Measurements from ENCODE around the gene SPINK5.

SPINK5 gene, protein sequence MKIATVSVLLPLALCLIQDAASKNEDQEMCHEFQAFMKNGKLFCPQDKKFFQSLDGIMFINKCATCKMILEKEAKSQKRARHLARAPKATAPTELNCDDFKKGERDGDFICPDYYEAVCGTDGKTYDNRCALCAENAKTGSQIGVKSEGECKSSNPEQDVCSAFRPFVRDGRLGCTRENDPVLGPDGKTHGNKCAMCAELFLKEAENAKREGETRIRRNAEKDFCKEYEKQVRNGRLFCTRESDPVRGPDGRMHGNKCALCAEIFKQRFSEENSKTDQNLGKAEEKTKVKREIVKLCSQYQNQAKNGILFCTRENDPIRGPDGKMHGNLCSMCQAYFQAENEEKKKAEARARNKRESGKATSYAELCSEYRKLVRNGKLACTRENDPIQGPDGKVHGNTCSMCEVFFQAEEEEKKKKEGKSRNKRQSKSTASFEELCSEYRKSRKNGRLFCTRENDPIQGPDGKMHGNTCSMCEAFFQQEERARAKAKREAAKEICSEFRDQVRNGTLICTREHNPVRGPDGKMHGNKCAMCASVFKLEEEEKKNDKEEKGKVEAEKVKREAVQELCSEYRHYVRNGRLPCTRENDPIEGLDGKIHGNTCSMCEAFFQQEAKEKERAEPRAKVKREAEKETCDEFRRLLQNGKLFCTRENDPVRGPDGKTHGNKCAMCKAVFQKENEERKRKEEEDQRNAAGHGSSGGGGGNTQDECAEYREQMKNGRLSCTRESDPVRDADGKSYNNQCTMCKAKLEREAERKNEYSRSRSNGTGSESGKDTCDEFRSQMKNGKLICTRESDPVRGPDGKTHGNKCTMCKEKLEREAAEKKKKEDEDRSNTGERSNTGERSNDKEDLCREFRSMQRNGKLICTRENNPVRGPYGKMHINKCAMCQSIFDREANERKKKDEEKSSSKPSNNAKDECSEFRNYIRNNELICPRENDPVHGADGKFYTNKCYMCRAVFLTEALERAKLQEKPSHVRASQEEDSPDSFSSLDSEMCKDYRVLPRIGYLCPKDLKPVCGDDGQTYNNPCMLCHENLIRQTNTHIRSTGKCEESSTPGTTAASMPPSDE

DNA sequence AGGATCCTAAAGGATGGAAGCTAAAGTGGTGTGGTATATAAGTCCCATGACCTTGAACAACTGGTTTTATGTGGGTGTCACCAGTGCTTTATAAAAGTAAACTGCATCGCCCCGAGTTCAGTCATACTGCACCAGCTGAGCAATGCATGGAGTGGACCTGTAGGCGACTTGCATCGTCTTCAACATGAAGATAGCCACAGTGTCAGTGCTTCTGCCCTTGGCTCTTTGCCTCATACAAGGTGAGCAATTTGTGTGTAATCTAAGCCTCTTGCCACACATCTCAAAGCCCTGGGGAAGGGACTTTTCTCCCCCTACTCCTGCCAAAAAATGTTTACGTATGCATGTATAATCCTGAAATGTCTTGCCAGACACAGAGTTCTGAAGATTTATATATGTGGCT, at the start of gene SPINK5:
Gene SPINK5 (plus strand): TSS at position 120 of the 400 bp plus-strand sequence. CDS start 65 bp downstream, at position 185.
- no peaks in the 10 kb centered on the region for H3K36me3 ChIP-seq (ENCODE audit: control insufficient read depth in 2 of 2, insufficient read depth in 1 of 2, low read length in 2 of 2)
- POLR2A ChIA-PET: no interaction called here
- H3K4me3 ChIP-seq (ENCODE audit: low read depth, low read length): no peak within 1 kb of the TSS
- H3K27ac ChIP-seq (ENCODE audit: extremely low read depth, low read depth, low read length): no peak within 1 kb of the TSS
- CTCF ChIA-PET: interaction anchor here (0.7 to 0.9 kb wide), 2 partner anchors 14 to 568 kb away, joined by 3 to 5 read pairs; no protein-coding TSS in a partner anchor
- H3K4me1 ChIP-seq (ENCODE audit: control insufficient read depth, insufficient read depth, low read length): no peaks in the 10 kb centered on the region
- H3K9me3 ChIP-seq (ENCODE audit: control insufficient read depth, insufficient read depth, low read depth, low read length): no peaks in the 10 kb centered on the region
- TF ChIP-seq, protein P1, sequence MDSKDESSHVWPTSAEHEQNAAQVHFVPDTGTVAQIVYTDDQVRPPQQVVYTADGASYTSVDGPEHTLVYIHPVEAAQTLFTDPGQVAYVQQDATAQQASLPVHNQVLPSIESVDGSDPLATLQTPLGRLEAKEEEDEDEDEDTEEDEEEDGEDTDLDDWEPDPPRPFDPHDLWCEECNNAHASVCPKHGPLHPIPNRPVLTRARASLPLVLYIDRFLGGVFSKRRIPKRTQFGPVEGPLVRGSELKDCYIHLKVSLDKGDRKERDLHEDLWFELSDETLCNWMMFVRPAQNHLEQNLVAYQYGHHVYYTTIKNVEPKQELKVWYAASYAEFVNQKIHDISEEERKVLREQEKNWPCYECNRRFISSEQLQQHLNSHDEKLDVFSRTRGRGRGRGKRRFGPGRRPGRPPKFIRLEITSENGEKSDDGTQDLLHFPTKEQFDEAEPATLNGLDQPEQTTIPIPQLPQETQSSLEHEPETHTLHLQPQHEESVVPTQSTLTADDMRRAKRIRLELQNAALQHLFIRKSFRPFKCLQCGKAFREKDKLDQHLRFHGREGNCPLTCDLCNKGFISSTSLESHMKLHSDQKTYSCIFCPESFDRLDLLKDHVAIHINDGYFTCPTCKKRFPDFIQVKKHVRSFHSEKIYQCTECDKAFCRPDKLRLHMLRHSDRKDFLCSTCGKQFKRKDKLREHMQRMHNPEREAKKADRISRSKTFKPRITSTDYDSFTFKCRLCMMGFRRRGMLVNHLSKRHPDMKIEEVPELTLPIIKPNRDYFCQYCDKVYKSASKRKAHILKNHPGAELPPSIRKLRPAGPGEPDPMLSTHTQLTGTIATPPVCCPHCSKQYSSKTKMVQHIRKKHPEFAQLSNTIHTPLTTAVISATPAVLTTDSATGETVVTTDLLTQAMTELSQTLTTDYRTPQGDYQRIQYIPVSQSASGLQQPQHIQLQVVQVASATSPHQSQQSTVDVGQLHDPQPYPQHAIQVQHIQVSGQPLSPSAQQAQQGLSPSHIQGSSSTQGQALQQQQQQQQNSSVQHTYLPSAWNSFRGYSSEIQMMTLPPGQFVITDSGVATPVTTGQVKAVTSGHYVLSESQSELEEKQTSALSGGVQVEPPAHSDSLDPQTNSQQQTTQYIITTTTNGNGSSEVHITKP (tag by site-specific recombination; IDR thresholded peaks at IDR 0.05): no peak
- TF ChIP-seq KLF8 (tag by site-specific recombination; IDR thresholded peaks at IDR 0.05) (no peak), ZNF747 (tag by site-specific recombination; IDR thresholded peaks at IDR 0.05) (no peak), ZNF391 (tag by site-specific recombination; IDR thresholded peaks at IDR 0.05; ENCODE audit: borderline replicate concordance, low read depth) (no peak), ZNF596 (tag by site-specific recombination; IDR thresholded peaks at IDR 0.05) (no peak), ZNF423 (tag by site-specific recombination; IDR thresholded peaks at IDR 0.05) (no peak), ZNF274 (IDR thresholded peaks at IDR 0.05; ENCODE audit: low read length) (no peak), ZNF274 (tag by site-specific recombination; IDR thresholded peaks at IDR 0.05; ENCODE audit: borderline replicate concordance) (no peak)
- TF ChIP-seq, protein P2, sequence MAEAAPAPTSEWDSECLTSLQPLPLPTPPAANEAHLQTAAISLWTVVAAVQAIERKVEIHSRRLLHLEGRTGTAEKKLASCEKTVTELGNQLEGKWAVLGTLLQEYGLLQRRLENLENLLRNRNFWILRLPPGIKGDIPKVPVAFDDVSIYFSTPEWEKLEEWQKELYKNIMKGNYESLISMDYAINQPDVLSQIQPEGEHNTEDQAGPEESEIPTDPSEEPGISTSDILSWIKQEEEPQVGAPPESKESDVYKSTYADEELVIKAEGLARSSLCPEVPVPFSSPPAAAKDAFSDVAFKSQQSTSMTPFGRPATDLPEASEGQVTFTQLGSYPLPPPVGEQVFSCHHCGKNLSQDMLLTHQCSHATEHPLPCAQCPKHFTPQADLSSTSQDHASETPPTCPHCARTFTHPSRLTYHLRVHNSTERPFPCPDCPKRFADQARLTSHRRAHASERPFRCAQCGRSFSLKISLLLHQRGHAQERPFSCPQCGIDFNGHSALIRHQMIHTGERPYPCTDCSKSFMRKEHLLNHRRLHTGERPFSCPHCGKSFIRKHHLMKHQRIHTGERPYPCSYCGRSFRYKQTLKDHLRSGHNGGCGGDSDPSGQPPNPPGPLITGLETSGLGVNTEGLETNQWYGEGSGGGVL (tag by site-specific recombination; IDR thresholded peaks at IDR 0.05): no peak

DNA sequence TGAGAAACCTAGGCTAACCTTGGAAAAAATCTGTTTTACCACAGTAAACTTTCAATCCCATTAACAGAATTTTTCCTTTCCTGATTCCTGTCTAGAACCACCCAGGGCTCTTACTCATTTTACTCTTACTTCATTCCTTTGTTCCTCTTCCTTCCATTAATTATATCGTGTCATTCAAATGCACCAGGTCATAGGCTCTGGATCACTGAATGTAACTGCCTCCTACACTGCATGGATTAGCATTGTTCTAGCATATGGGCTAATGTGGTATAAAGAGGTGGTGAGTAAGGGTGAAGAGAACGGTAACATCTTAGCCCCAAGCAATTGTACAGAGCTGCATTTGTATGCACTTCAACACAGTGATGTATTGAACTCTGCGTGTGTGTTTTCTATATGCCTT, 49.5 kb upstream of the SPINK5 start:
- H3K27ac ChIP-seq (ENCODE audit: extremely low read depth, low read depth, low read length): no peak overlapping the region
- H3K36me3 ChIP-seq (ENCODE audit: control insufficient read depth in 2 of 2, insufficient read depth in 1 of 2, low read length in 2 of 2): no peaks in the 10 kb centered on the region
- CTCF ChIA-PET: interaction anchor here (0.5 to 0.6 kb wide), 2 partner anchors 10 to 65 kb away, joined by 3 to 4 read pairs; no protein-coding TSS in a partner anchor
- H3K9me3 ChIP-seq (ENCODE audit: control insufficient read depth, insufficient read depth, low read depth, low read length): no peaks in the 10 kb centered on the region
- TF ChIP-seq MZF1 (tag by site-specific recombination; IDR thresholded peaks at IDR 0.05; ENCODE audit: borderline replicate concordance): no peak
- TF ChIP-seq SP7 (tag by site-specific recombination; IDR thresholded peaks at IDR 0.05): no peak
- no peak for TF ChIP-seq ZSCAN23 (tag by site-specific recombination; IDR thresholded peaks at IDR 0.05)
- TF ChIP-seq ZNF223 (tag by site-specific recombination; IDR thresholded peaks at IDR 0.05): no peak
- POLR2A ChIA-PET: no interaction called here
- no peak overlapping the region for H3K4me3 ChIP-seq (ENCODE audit: low read depth, low read length)
- H3K4me1 ChIP-seq (ENCODE audit: control insufficient read depth, insufficient read depth, low read length): 0 out of 2 replicates have a peak, but pooled peaks cover 5% of the 10 kb centered on the region
